KMS-11 (cell line): Measurements from ENCODE around the gene MRE11.

Experiments
- H2AFZ ChIP-seq: fragments of 200-600 bp; sonication (generic); 2 replicates; pipeline ENCODE4 v1.6.1; 2016; ENCODE audit warnings: antibody characterized with exemption, mixed run types, low read depth
- H3K27ac ChIP-seq: fragments of 200-600 bp; sonication (generic); 2 replicates; pipeline ENCODE4 v1.6.1; 2016; ENCODE audit warnings: mild to moderate bottlenecking, mixed run types
- H3K27me3 ChIP-seq: fragments of 200-600 bp; sonication (generic); 2 replicates; pipeline ENCODE4 v1.6.1; 2017; ENCODE audit warnings: mild to moderate bottlenecking, low read depth, mixed run types, moderate library complexity; ENCODE audit not compliant: insufficient read depth
- H3K36me3 ChIP-seq: fragments of 200-600 bp; sonication (generic); 2 replicates; pipeline ENCODE4 v1.6.1; 2017; ENCODE audit warnings: mild to moderate bottlenecking, mixed run types; ENCODE audit not compliant: insufficient read depth
- H3K4me1 ChIP-seq: fragments of 200-600 bp; sonication (generic); 2 replicates; pipeline ENCODE4 v1.6.1; 2016; ENCODE audit warnings: mild to moderate bottlenecking, low read depth, mixed run types; ENCODE audit not compliant: poor library complexity, severe bottlenecking
- H3K4me2 ChIP-seq: fragments of 200-600 bp; sonication (generic); 2 replicates; pipeline ENCODE4 v1.7.0; 2016; ENCODE audit warnings: mild to moderate bottlenecking, mixed run types
- H3K4me3 ChIP-seq: fragments of 200-600 bp; sonication (generic); IDR thresholded peaks from 2 replicates; pipeline ENCODE4 v1.6.1; 2017; ENCODE audit warnings: low read depth, low read length, mixed read lengths; ENCODE audit not compliant: insufficient read depth
- H3K79me2 ChIP-seq: fragments of 200-600 bp; sonication (generic); 2 replicates; pipeline ENCODE4 v1.6.1; 2016; ENCODE audit warnings: low read depth, mixed run types; ENCODE audit not compliant: insufficient read depth
- H3K9ac ChIP-seq: fragments of 200-600 bp; sonication (generic); 2 replicates; pipeline ENCODE4 v1.6.1; 2016; ENCODE audit warnings: mild to moderate bottlenecking, mixed run types
- H4K20me1 ChIP-seq: fragments of 200-600 bp; sonication (generic); 2 replicates; pipeline ENCODE4 v1.6.1; 2016; ENCODE audit warnings: mild to moderate bottlenecking, mixed run types; ENCODE audit not compliant: insufficient read depth
- TF ChIP-seq, protein P1 (sequence below): fragments of 200-600 bp; sonication (generic); conservative IDR thresholded peaks from 2 replicates; pipeline ENCODE4 v1.6.1; 2017; ENCODE audit warnings: low read depth, mild to moderate bottlenecking, antibody characterized with exemption, low read length, moderate library complexity, mixed read lengths

The MRE11 gene

DNA sequence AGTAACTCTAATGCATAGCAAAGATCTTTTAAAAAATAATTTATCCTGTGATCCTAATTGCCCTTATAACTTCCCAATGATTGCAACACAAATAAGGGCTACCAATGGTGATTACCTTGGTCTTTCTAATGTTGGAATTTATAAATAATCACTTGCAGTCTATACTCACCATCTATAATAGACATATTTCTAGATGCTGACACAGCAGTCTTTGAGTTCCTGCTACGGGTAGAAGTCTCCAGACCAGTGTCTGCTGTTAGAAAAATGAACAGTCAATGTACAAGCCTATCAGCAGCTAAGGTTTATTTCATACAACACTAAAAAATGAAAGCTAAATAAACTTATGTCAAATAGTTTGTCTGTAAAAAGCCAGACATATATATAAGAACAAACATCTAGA lies 48.0 kb downstream of the MRE11 start:
- TF ChIP-seq, protein P1, sequence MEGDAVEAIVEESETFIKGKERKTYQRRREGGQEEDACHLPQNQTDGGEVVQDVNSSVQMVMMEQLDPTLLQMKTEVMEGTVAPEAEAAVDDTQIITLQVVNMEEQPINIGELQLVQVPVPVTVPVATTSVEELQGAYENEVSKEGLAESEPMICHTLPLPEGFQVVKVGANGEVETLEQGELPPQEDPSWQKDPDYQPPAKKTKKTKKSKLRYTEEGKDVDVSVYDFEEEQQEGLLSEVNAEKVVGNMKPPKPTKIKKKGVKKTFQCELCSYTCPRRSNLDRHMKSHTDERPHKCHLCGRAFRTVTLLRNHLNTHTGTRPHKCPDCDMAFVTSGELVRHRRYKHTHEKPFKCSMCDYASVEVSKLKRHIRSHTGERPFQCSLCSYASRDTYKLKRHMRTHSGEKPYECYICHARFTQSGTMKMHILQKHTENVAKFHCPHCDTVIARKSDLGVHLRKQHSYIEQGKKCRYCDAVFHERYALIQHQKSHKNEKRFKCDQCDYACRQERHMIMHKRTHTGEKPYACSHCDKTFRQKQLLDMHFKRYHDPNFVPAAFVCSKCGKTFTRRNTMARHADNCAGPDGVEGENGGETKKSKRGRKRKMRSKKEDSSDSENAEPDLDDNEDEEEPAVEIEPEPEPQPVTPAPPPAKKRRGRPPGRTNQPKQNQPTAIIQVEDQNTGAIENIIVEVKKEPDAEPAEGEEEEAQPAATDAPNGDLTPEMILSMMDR: no peak
- H3K4me2 ChIP-seq: no peak overlapping the region
- H3K4me1 ChIP-seq: no peaks in the 10 kb centered on the region
- H3K79me2 ChIP-seq: no peaks in the 10 kb centered on the region
- H2AFZ ChIP-seq: no peak overlapping the region
- no peak overlapping the region for H3K9ac ChIP-seq
- no peak overlapping the region for H3K27ac ChIP-seq
- no peak overlapping the region for H3K4me3 ChIP-seq
- no peaks in the 10 kb centered on the region for H4K20me1 ChIP-seq
- H3K36me3 ChIP-seq: no peaks in the 10 kb centered on the region
- H3K27me3 ChIP-seq: no peaks in the 10 kb centered on the region

DNA sequence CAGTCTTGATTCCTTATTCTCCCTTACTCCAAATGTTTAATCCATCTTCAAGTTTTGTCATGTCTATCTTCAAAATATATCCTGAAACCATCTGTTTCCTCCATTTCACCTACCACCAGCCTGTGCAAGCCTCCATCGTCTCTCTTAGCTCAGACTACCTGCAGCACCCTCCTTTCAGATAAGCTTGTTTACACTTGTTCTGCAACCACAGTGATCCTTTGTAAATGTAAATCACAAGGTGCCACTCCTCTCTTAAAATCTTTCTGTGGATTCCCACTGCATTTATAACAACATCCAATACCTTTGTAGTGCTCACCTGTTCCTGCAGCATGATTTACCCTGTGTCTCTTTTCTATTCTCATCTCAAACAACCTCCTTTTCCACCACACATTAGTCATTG lies 60.6 kb downstream of the MRE11 start:
- H3K4me2 ChIP-seq: no peak overlapping the region
- H3K27me3 ChIP-seq: no peaks in the 10 kb centered on the region
- no peak overlapping the region for H3K4me3 ChIP-seq
- no peaks in the 10 kb centered on the region for H3K79me2 ChIP-seq
- no peak overlapping the region for H2AFZ ChIP-seq
- TF ChIP-seq, protein P1: no peak
- no peak overlapping the region for H3K27ac ChIP-seq
- H3K9ac ChIP-seq: no peak overlapping the region
- no peaks in the 10 kb centered on the region for H4K20me1 ChIP-seq
- no peaks in the 10 kb centered on the region for H3K36me3 ChIP-seq
- no peaks in the 10 kb centered on the region for H3K4me1 ChIP-seq

DNA sequence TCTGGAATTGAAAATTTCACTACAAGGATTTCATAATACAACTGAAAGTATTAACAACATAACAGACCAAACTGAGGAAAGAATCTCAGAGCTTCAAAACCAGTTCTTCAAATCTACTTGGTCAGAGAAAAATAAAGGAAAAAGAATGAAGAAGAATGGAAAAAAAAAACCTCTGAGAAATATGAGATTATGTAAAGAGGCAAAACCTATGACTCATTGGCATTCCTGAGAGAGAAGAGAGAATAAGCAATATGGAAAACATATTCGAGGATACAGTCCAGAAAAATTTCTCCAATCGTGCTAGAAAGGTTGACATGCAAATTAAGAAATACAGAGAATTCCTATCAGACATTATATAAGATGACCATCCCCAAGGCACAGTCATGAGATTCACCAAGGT lies 69.0 kb downstream of the MRE11 start:
- Histone ChIP-seq H3K4me1 (no peaks in the 10 kb centered on the region), H3K79me2 (no peaks in the 10 kb centered on the region), H3K4me3 (no peak overlapping the region), H3K27ac (no peak overlapping the region), H3K4me2 (no peak overlapping the region), H3K9ac (no peak overlapping the region), H4K20me1 (no peaks in the 10 kb centered on the region), H2AFZ (no peak overlapping the region), H3K36me3 (no peaks in the 10 kb centered on the region), H3K27me3 (no peaks in the 10 kb centered on the region)
- TF ChIP-seq, protein P1: no peak

DNA sequence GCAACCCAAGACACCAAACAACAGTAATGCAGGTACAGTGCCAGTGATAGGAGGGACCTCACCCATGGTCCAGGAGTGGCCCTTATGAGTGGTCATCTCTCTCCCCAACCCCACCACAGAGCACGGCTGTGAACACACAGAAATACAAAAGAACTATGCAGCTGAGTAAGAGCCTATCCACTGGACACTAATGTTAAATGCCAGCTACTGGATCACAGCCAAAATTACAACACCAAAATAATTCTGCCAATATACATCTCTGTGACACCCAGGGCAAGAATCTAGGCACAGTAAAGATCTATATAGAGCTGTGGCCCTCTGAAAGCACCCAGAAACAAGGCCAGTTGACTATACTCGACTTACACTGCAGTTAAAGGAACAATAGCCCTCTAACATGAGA lies 69.6 kb downstream of the MRE11 start:
- Histone ChIP-seq H3K4me2 (no peak overlapping the region), H3K9ac (no peak overlapping the region), H3K79me2 (no peaks in the 10 kb centered on the region), H3K4me1 (no peaks in the 10 kb centered on the region), H3K27ac (no peak overlapping the region), H2AFZ (no peak overlapping the region), H3K36me3 (no peaks in the 10 kb centered on the region), H3K4me3 (no peak overlapping the region), H4K20me1 (no peaks in the 10 kb centered on the region), H3K27me3 (no peaks in the 10 kb centered on the region)
- TF ChIP-seq, protein P1: no peak

GRCh38 chr11:94423507-94423906 lies 70.1 kb downstream of the MRE11 start:
- H3K36me3 ChIP-seq: no peaks in the 10 kb centered on the region
- H3K79me2 ChIP-seq: no peaks in the 10 kb centered on the region
- TF ChIP-seq, protein P1: no peak

More at GRCh38 chr11:94423507-94423906, 70.1 kb downstream of the MRE11 start:
- Histone ChIP-seq H4K20me1 (no peaks in the 10 kb centered on the region), H3K9ac (no peak overlapping the region), H3K4me1 (no peaks in the 10 kb centered on the region), H3K27ac (no peak overlapping the region), H2AFZ (no peak overlapping the region), H3K4me2 (no peak overlapping the region), H3K27me3 (no peaks in the 10 kb centered on the region), H3K4me3 (no peak overlapping the region)
